Stimulated activated CD4-positive, alpha-beta T cell treated with anti-CD3 and anti-CD28 coated beads, Interleukin-4, amount 100 ng/mL, for 1 hour (primary cell): ENCODE results near the gene TSPAN4.

Experiments used
- DNase-seq: peaks from one replicate; pipeline ENCODE4 v3.0.0-alpha.2; 2020

TSPAN4 gene

DNA sequence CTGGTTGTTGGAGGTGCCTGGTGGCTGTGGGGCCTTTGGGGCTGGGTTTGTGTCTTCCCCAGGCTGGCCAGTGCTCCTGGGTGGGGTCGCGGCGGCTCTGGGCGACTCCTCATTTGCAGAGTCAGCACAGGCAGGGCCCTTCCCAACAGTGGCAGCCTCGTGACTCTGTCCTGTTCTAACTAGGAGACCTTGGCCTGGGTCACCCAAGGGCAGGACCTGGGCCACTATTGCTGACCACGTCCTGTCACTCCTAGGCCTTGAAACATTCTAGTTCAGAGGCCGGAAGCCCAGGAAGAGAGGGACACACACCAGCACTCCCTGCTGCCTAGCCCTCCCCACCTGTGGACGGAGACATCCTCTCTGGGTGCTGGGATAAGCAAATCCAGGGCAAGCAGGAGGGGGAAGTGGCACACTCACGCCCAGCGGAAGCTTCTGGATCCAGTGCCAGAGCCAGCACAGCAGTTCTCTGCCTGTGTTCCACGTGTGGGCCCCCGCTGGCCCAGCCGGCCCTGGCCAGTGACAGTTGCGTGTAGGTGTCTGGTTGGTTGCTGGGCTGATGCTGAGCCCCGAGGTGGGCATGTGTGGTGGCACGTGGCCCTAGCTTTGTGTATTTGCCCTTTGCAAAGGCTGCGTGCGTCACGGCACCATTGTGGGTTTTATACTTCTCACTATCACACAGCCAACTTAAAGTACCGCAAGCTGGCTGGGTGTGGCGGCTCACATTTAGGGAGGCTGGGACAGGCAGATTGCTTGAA lies 72.3 kb downstream of the TSPAN4 start:
- DNase-seq, result no peak
